Bronchial epithelial cell (primary cell): ENCODE measurements around the gene GMCL1. TPM values are rescaled to one million over a fixed set of nuclear protein-coding genes. Genes with fewer than 3 reads are reported as not detected.

ENCODE experiments used
- DNase-seq: peaks from one replicate; pipeline ENCODE4 v3.0.0-alpha.2; 2010; ENCODE audit warnings: low read depth
- FAIRE-seq: peaks from 2 replicates; lab custom pipeline; 2011; peaks lifted over from hg19 to GRCh38; lab: Jason Lieb, UNC
- H3K27me3 ChIP-seq: 2 replicates; pipeline ENCODE4 v1.5.1; 2011; ENCODE audit warnings: low read length; ENCODE audit not compliant: control insufficient read depth, insufficient read depth
- H3K36me3 ChIP-seq: 2 replicates; pipeline ENCODE4 v1.5.1; 2011; ENCODE audit warnings: low read length; ENCODE audit not compliant: control insufficient read depth, insufficient read depth
- H3K4me3 ChIP-seq: 2 replicates; pipeline ENCODE4 v1.5.1; 2011; ENCODE audit warnings: mild to moderate bottlenecking, low read depth, low read length, control low read depth
- CTCF ChIP-seq: IDR thresholded peaks from 2 replicates; pipeline ENCODE4 v1.5.1; 2011; ENCODE audit warnings: mild to moderate bottlenecking, moderate library complexity, low read length, control low read depth, inconsistent platforms; ENCODE audit not compliant: insufficient read depth, severe bottlenecking
- total RNA-seq: library from RNA; depleted of rRNA; stranded (reverse); fragments of >200 nt; gene quantifications from 2 replicates; pipeline ENCODE4 v1.2.1, GENCODE V29; 2014

GMCL1 gene
- total RNA-seq, 1 donor from 2014 or later: 9.5 TPM

- DNase-seq: no peak
- H3K36me3 ChIP-seq: no peaks in the 10 kb centered on the region
- FAIRE-seq: no peak
Measured at GRCh38 chr2:69835666-69836065, 6.2 kb downstream of the GMCL1 start.

GRCh38 chr2:69836316-69836715, 6.9 kb downstream of the GMCL1 start:
- DNase-seq: no peak
- no peaks in the 10 kb centered on the region for H3K27me3 ChIP-seq
- no peak for FAIRE-seq
- no peak for TF ChIP-seq CTCF
- H3K4me3 ChIP-seq: no peak overlapping the region
- no peaks in the 10 kb centered on the region for H3K36me3 ChIP-seq

More at GRCh38 chr2:69835666-69836065, 6.2 kb downstream of the GMCL1 start:
- Histone ChIP-seq H3K27me3 (no peaks in the 10 kb centered on the region), H3K4me3 (no peak overlapping the region)
- no peak for TF ChIP-seq CTCF

GRCh38 chr2:69837533-69837932, 8.1 kb downstream of the GMCL1 start:
- H3K36me3 ChIP-seq: no peaks in the 10 kb centered on the region
- H3K4me3 ChIP-seq: no peak overlapping the region
- no peak for TF ChIP-seq CTCF
- H3K27me3 ChIP-seq: no peaks in the 10 kb centered on the region
- DNase-seq (no peak), FAIRE-seq (no peak)

- H3K36me3 ChIP-seq: no peaks in the 10 kb centered on the region
- H3K4me3 ChIP-seq: no peak overlapping the region
- FAIRE-seq: no peak
- TF ChIP-seq CTCF: no peak
- DNase-seq: peak; percentile 54
- H3K27me3 ChIP-seq: no peaks in the 10 kb centered on the region
Measured at GRCh38 chr2:69843993-69844392, 14.5 kb downstream of the GMCL1 start.

GRCh38 chr2:69844560-69844959, 15.1 kb downstream of the GMCL1 start:
- Histone ChIP-seq H3K27me3 (no peaks in the 10 kb centered on the region), H3K4me3 (no peak overlapping the region), H3K36me3 (no peaks in the 10 kb centered on the region)
- DNase-seq: no peak
- FAIRE-seq: no peak
- TF ChIP-seq CTCF: no peak

- no peaks in the 10 kb centered on the region for H3K36me3 ChIP-seq
- DNase-seq: no peak
- no peak for TF ChIP-seq CTCF
Measured at GRCh38 chr2:69846182-69847067, 17.0 kb downstream of the GMCL1 start.

More at GRCh38 chr2:69846182-69847067, 17.0 kb downstream of the GMCL1 start:
- Histone ChIP-seq H3K27me3 (no peaks in the 10 kb centered on the region), H3K4me3 (no peak overlapping the region)
- FAIRE-seq: no peak
